ENCODE data around the gene HNRNPC. TPM values are rescaled to one million over a fixed set of nuclear protein-coding genes. Genes with fewer than 3 reads are reported as not detected.

HNRNPC gene
- polyA plus RNA-seq, 1 donor (not counting 4 experiments of a cell fraction or from before 2014, with no cell fraction given): 871 TPM

GRCh38 chr14:21163871-21164291 is 105.4 kb downstream of the HNRNPC start:
- Histone ChIP-seq H3K9ac (ENCODE audit: control insufficient read depth, extremely low read depth, insufficient read depth, low read length) (no peak overlapping the region), H3K9me3 (ENCODE audit: control insufficient read depth, low read depth, low read length) (no peaks in the 10 kb centered on the region), H3K4me3 (ENCODE audit: control insufficient read depth in 2 of 3, extremely low read depth in 1 of 3, insufficient read depth in 2 of 3, low read depth in 1 of 3, low read length in 3 of 3) (no peak overlapping the region), H3K4me1 (ENCODE audit: control insufficient read depth, extremely low read depth, insufficient read depth, low read length) (no peaks in the 10 kb centered on the region), H3K27me3 (ENCODE audit: control insufficient read depth, extremely low read depth, insufficient read depth, low read length) (no peaks in the 10 kb centered on the region), H3K9me1 (ENCODE audit: control insufficient read depth, extremely low read depth, insufficient read depth, low read length) (no peaks in the 10 kb centered on the region), H3K36me3 (ENCODE audit: control insufficient read depth in 2 of 2, extremely low read depth in 1 of 2, insufficient read depth in 2 of 2, low read length in 2 of 2) (no peaks in the 10 kb centered on the region), H2AFZ (ENCODE audit: control insufficient read depth, low read length) (no peak overlapping the region), H3K4me2 (ENCODE audit: control insufficient read depth, extremely low read depth, insufficient read depth, low read depth, low read length) (no peak overlapping the region), H4K20me1 (ENCODE audit: control insufficient read depth, extremely low read depth, insufficient read depth, low read length) (no peaks in the 10 kb centered on the region), H3K27ac (ENCODE audit: control insufficient read depth, insufficient read depth, low read length) (no peak overlapping the region), H3K79me2 (ENCODE audit: control insufficient read depth, insufficient read depth, low read length) (no peaks in the 10 kb centered on the region)
- DNase-seq (ENCODE audit: low read depth, low spot score) (no peak), FAIRE-seq (no peak)
- TF ChIP-seq CTCF (optimal IDR thresholded peaks at IDR 0.05 in 1 of 3, IDR thresholded peaks at IDR 0.05 in 1 of 3, conservative IDR thresholded peaks at IDR 0.05 in 1 of 3; ENCODE audit: extremely low read depth in 1 of 3, insufficient read depth in 2 of 3, low read length in 3 of 3) (no peak), EZH2 (IDR thresholded peaks at IDR 0.05; ENCODE audit: low read length) (no peak)
- dilution Hi-C loops (cut with MboI; ENCODE audit: extremely low pct_ligation_motif_present, low sequenced_read_pairs): no loop called here

GRCh38 chr14:21162081-21162480 is 107.2 kb downstream of the HNRNPC start:
- Histone ChIP-seq H3K4me2 (ENCODE audit: control insufficient read depth, extremely low read depth, insufficient read depth, low read depth, low read length) (no peak overlapping the region), H3K9me1 (ENCODE audit: control insufficient read depth, extremely low read depth, insufficient read depth, low read length) (no peaks in the 10 kb centered on the region), H3K9me3 (ENCODE audit: control insufficient read depth, low read depth, low read length) (no peaks in the 10 kb centered on the region), H3K36me3 (ENCODE audit: control insufficient read depth in 2 of 2, extremely low read depth in 1 of 2, insufficient read depth in 2 of 2, low read length in 2 of 2) (no peaks in the 10 kb centered on the region), H2AFZ (ENCODE audit: control insufficient read depth, low read length) (no peak overlapping the region), H3K27me3 (ENCODE audit: control insufficient read depth, extremely low read depth, insufficient read depth, low read length) (no peaks in the 10 kb centered on the region), H3K4me1 (ENCODE audit: control insufficient read depth, extremely low read depth, insufficient read depth, low read length) (no peaks in the 10 kb centered on the region), H3K9ac (ENCODE audit: control insufficient read depth, extremely low read depth, insufficient read depth, low read length) (no peak overlapping the region), H3K4me3 (ENCODE audit: control insufficient read depth in 2 of 3, extremely low read depth in 1 of 3, insufficient read depth in 2 of 3, low read depth in 1 of 3, low read length in 3 of 3) (no peak overlapping the region), H3K27ac (ENCODE audit: control insufficient read depth, insufficient read depth, low read length) (no peak overlapping the region), H3K79me2 (ENCODE audit: control insufficient read depth, insufficient read depth, low read length) (no peaks in the 10 kb centered on the region), H4K20me1 (ENCODE audit: control insufficient read depth, extremely low read depth, insufficient read depth, low read length) (no peaks in the 10 kb centered on the region)
- dilution Hi-C loops (cut with MboI; ENCODE audit: extremely low pct_ligation_motif_present, low sequenced_read_pairs): no loop called here
- DNase-seq (ENCODE audit: low read depth, low spot score) (no peak), FAIRE-seq (no peak)
- TF ChIP-seq CTCF (optimal IDR thresholded peaks at IDR 0.05 in 1 of 3, IDR thresholded peaks at IDR 0.05 in 1 of 3, conservative IDR thresholded peaks at IDR 0.05 in 1 of 3; ENCODE audit: extremely low read depth in 1 of 3, insufficient read depth in 2 of 3, low read length in 3 of 3) (no peak), EZH2 (IDR thresholded peaks at IDR 0.05; ENCODE audit: low read length) (no peak)
